Activated CD4-positive, CD25-positive, alpha-beta regulatory T cell treated with anti-CD3 and anti-CD28 coated beads, Interleukin-2, amount 50 U/mL, for 72 hours (primary cell): ENCODE results near the gene HPSE2.

Experiments used
- DNase-seq: peaks from one replicate; pipeline ENCODE4 v3.0.0; 2021

Gene HPSE2

DNA sequence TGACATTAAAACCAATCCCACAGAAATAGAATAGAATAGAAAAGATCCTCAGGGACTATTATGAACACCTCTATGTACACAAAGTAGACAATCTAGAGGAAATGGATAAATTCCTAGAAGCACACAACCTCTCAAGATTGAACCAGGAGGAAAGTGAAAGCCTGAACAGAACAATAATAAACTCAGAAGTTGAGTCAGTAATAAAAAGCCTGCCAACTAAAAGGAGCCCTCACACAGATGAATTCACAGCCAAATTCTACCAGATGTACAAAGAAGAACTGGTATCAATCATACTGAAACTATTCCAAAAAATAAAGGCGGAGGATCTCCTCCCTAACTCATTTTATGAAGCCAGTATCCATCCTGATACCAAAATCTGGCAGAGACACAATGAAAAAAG lies 568.6 kb downstream of the HPSE2 start:
- no peak for DNase-seq

- no peak for DNase-seq
Measured at GRCh38 chr10:98666276-98666675, 569.4 kb downstream of the HPSE2 start.

GRCh38 chr10:98664329-98665042 lies 571.2 kb downstream of the HPSE2 start:
- DNase-seq, result peak; percentile 34

GRCh38 chr10:98659951-98660350 lies 575.7 kb downstream of the HPSE2 start:
- DNase-seq, result no peak

DNA sequence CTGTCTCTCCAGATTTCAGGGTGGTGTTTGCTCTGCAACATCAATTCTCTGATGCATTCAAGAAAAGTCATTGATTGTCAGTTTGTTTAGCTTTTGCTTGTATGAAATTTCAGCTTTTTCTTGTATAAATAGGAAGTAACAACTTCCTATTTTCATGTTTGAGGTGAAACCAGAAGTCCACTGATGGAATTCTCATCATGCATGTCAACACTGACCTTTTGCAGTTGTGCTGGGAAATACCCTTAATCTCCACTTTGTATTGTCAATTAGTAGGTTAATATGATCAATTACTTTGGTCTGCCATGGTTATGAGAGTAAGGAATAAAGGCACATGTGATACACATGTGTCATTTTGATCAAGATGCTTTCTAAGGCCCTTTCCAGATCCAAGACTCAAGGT lies 580.2 kb downstream of the HPSE2 start:
- no peak for DNase-seq

GRCh38 chr10:98649170-98649569 lies 586.5 kb downstream of the HPSE2 start:
- DNase-seq, result no peak

DNA sequence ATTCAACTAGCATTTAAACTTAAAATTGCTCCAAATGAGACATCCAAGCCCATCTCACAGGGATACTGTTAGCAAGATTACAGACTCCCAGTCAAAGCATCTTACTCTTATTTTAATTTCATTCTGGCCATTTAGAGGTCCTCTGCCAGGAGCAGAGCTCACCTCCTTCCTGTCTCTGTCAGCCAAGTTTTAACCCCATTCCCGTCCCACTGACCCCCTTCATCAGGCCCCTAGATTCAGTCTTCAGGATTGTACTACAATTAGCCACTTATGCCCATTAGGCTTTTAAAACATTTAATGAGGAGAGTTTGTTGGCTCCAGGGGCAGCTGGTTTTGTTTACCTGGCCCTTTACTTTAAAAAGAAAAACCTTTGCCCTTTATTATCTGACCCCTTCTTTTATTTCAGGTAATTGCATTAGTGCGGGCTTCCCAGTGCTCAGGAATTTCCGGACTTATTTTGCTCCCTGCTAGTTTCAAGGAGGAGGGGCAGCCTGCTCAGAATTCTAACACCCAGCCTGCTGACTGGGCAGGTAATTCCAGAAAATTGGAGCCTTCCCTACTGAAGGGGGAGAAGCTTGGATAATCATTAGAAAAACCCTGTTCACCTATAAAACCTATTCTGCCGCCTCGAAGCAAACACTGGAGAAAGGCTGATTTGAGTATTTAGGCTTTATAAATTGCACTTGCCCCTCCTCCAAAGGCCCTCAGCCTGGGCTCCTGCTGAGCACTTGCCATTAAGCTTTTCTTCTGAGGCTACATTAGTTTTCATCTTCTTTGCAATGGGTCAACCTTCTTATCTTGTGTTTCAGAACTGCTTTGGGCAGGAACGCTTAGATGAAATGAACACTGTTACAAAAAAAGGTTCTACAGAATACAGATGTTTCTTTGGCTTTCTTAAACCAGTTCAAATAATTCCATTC lies 588.4 kb downstream of the HPSE2 start:
- DNase-seq, result no peak

DNA sequence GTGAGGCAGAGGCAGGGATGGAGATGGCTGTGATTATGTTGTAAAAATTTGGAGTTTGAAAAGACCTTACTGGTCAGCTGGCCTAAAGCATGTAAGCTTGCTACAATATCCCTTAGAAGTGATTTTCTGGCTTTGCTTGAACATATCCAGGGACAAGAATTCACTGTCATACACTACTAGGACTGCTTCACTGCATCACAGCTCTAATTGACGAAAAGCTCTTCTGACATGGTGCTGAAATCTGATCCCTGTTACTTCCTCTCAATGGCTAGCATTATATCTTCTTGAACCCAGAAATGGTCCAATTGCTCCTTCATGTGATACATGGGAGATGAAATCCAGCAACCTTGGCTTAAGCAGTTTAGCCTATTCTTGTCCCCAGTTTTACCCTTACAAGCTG lies 591.2 kb downstream of the HPSE2 start:
- no peak for DNase-seq

- no peak for DNase-seq
Measured at GRCh38 chr10:98642281-98642680, 593.4 kb downstream of the HPSE2 start.

DNA sequence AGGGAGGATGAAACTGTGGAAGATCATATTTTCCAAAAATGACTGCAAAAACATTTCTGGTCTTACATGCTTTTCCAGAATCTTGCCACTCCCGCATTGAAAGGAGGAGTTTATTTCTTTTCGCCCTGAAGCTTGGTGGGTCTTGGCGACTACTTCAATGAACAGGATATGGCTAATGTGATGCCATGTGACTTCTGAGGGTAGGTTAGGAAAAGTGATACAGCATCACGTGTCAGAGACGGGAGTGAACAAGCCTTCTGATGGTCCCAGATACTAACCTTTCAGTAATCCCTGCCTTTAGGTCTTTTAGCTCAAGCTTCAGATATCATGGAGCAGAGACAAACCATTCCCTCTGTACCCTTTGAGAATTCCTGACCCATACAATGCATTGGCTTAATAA lies 596.7 kb downstream of the HPSE2 start:
- no peak for DNase-seq

- DNase-seq, result no peak
Measured at GRCh38 chr10:98636921-98637329, 598.7 kb downstream of the HPSE2 start.

GRCh38 chr10:98632456-98633150 lies 603.0 kb downstream of the HPSE2 start:
- no peak for DNase-seq

DNA sequence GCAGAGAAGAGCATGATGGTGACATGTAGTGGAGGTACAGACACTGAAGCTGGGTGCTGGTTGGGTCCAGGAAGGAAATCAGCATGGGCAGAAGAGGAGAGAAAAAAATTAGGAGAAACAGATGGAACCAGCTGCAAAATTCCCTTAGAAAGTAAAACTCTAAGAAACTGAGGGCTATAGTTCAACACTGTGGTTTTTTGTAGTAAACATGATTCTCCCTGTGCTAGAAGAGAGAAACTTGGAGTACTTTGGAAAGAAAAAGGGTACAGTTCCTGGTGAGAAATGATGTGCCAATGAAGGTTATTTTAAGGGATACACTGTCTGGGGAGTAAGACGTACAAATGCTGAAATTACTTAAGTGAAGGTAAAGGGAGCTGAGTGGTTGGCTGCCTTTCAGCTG lies 607.4 kb downstream of the HPSE2 start:
- no peak for DNase-seq

DNA sequence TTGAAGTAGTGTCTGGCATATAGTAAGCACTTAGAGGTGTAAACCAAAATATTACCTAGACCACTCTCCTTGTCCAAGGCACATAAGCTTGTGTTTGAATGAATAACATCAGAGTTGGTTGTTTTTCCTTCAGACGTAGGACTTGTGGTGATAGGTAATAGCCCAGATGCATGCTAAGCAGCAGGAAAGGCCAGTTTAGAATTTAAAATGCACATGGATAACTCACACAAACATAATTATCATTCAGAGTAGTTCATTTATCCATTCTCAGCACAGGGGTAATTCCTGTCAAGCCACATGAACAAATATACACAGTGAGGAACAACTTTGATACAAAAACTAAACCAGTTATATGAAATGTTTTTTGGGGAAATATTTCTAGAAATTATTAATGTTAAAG lies 607.9 kb downstream of the HPSE2 start:
- DNase-seq, result no peak

GRCh38 chr10:98624963-98625362 lies 610.7 kb downstream of the HPSE2 start:
- DNase-seq, result no peak

DNA sequence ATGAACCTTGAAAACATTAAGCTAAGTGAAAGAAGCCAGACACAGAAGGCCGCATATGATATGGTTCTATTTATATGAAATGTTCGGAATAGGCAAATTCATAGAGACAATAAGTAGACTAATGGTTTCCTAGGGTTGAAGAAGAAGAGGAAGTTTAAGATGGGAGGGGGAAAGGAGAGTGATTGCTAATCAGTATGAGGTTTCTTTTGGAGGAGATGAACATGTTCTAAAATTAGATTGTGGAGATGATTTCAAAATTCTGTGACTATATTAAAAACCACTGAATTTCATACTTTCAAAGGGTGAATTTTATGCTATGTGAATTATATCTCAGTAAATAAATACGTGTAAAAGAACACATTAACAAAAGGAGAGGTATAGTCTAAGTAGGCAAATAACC lies 612.5 kb downstream of the HPSE2 start:
- DNase-seq, result no peak

- no peak for DNase-seq
Measured at GRCh38 chr10:98621630-98622029, 614.0 kb downstream of the HPSE2 start.

- DNase-seq, result no peak
Measured at GRCh38 chr10:98620503-98620902, 615.1 kb downstream of the HPSE2 start.

DNA sequence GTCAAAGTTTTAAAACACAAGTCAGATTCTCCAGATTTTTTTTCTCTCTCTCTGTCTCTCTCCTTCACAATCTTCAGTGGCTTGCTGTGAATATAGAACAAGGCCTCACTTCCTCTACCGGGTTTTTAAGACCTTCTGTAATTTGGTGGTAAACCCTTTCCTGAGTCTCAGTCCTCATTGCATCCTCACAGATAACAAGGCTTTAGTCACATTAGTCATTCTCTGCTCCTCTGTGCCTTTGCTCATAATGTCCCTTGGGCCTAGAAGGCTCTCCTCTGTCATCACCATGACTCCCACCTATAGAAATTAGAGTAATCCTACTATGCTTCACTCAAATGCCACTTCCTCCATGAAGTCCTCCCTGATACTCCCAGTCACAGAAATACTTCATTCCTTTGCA lies 616.2 kb downstream of the HPSE2 start:
- DNase-seq, result no peak

DNA sequence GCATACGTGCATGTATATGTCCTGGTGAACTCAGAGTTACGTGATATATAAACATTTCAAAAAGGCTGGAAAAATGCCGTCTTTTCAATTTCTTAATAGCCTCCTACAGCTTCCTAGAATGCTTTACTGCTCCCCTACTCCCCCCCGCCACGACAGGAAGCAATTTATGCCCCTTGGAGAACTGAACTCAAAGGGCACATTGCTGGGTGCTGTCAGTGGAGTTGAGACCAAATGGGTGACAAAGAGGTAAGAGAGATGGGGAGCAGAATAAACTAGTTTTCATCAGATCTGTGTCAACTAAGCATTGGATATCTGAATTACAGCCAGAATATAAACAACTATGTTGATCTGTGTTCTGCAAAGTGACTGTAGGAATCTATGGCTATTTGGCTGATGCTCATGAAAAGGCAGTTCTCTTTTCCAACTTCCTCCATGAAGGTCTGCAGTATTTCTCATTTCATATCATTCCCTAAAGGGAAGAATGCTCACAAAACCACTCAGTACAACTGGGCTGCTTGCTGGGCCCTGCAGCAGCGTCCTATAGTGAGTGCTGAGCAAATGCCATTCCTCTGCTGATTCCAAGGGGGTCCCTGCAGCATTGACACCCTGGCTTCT lies 617.6 kb downstream of the HPSE2 start:
- no peak for DNase-seq

- DNase-seq, result no peak
Measured at GRCh38 chr10:98613446-98613845, 622.2 kb downstream of the HPSE2 start.

DNA sequence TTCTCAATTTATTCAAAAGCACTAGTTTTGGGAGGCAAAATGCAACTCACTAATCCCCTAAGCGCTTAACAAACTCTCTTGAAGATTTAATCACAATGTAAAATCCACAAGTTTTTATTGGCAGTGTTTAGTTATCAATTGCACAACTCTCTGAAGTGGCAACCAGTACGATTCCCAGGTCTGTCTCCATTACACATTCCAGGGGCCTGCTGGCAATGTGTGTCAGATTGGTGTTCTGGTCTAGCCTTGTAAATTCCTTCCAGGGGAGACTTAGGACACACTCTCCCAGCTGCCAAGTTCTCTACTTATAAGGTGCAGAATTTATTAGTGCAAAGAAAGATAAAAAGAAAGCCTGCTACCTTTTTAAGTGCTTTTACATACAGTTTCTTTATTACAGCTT lies 624.2 kb downstream of the HPSE2 start:
- DNase-seq, result no peak

DNA sequence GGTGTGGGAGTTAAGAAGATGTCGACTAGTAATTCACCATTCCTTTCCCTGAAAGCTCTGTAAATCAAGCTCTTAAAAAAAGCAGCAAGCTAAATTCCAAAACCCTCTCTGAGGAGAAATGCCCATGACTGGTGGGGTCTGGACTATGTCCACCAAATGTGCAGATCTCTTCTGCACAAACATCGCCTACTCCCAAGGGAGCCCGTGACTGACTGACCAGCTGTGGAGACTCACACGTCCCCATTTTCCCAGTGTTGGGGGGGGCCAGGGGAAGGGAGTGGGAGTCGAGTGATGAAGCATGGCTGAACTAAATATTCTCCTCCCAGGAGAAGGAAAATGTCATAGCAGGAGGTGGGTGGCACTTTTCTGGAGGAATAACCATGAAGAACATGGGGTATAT lies 624.8 kb downstream of the HPSE2 start:
- no peak for DNase-seq
